Left lung (tissue), 10 donors: ENCODE measurements around the gene TMEM9B. TPM values are rescaled to one million over a fixed set of nuclear protein-coding genes. Genes with fewer than 3 reads are reported as not detected.

Experiments
- ATAC-seq: fragments of 200-7000 bp; cut with Tn5 transposase; one replicate; pipeline ENCODE4 v1.9.1; 2020; ENCODE audit warnings: moderate library complexity
- DNase-seq, 4 donors: peaks; one replicate each; pipeline ENCODE4 v3.0.0-alpha.2; 2013 to 2020
- H3K27ac ChIP-seq, 2 donors: fragments of 200-600 bp; sonication (generic) in 1 of 2; one replicate each; pipeline versions ENCODE4 v1.5.0 to v1.8.0; 2020 to 2021
- H3K27me3 ChIP-seq, 2 donors: fragments of 200-600 bp; sonication (generic) in 1 of 2; one replicate each; pipeline versions ENCODE4 v1.5.0 to v1.8.0; 2020 to 2021
- H3K36me3 ChIP-seq, 2 donors: fragments of 200-600 bp; sonication (generic) in 1 of 2; one replicate each; pipeline versions ENCODE4 v1.5.0 to v1.8.0; 2020 to 2021
- H3K4me1 ChIP-seq, 2 donors: fragments of 200-600 bp; one replicate each; pipeline ENCODE4 v1.8.0; 2021
- H3K4me3 ChIP-seq, 2 donors: fragments of 200-600 bp; sonication (generic) in 1 of 2; one replicate each; pipeline versions ENCODE4 v1.5.0 to v1.8.0; 2020 to 2021; ENCODE audit warnings: mild to moderate bottlenecking in 1 of 2
- H3K9me3 ChIP-seq, 2 donors: fragments of 200-600 bp; sonication (generic) in 1 of 2; one replicate each; pipeline versions ENCODE4 v1.5.0 to v1.8.0; 2020 to 2021
- intact Hi-C, 2 donors: fragments of 100-400 bp; cut with DNase I; formaldehyde crosslinking; loops; one replicate each; pipeline versions ENCODE4 v1.11.2 to v1.14.2; 2022
- polyA plus RNA-seq, 6 donors: library from polyadenylated mRNA; unstranded; fragments of 120-200 nt; gene quantifications; one replicate each; pipeline ENCODE4 v1.2.1, GENCODE V29; 2013; ENCODE audit not compliant: insufficient read length in 6 of 6
- total RNA-seq, 2 donors: library from RNA; stranded (reverse); fragmentation: NEBNext Ultra II Directional; extraction: Animal tissue kit (Norgen Biotek cat#: 25700); gene quantifications; one replicate each; pipeline ENCODE4 v1.2.1, GENCODE V29; 2021
- TF ChIP-seq, protein P1 (sequence below), 2 donors: fragments of 200-600 bp; sonication (generic) in 1 of 2; IDR thresholded peaks; one replicate each; pipeline versions ENCODE4 v1.5.0 to v1.8.0; 2021; ENCODE audit warnings: antibody characterized with exemption in 2 of 2
- donor health status: DM: no; HTN: yes; CAD: no.
- donor health status: DM: no; HTN: no; CAD: no.

The TMEM9B gene
- total and polyA plus RNA-seq, 8 donors, result 43.4 to 61.7 (median 50.2) TPM

DNA sequence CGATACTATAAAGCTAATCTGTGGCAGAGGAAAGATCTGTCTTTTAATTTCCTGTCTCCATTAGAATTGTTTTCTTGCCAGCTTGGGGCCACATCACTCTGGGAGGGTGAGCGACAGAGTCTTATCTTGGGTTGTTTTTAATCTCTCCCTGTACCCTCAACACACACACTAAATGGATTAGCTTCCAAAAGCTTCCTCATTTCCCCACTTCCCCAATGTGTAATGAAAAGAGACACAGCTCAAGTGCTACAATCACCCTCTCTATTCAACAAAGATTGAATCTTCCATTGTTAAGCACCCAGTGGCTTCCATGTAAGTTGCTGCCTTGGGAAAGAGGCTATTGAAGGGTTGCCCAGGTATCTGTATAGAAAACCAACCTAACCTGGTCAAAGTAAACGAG, 15.4 kb downstream of the TMEM9B start:
- Histone ChIP-seq H3K36me3 (peaks cover 0 to 70% of the 10 kb centered on the region in 2 donors), H3K27ac (no peak overlapping the region), H3K9me3 (no peaks in the 10 kb centered on the region), H3K27me3 (no peaks in the 10 kb centered on the region), H3K4me1 (no peaks in the 10 kb centered on the region), H3K4me3 (no peak overlapping the region)
- TF ChIP-seq, protein P1, sequence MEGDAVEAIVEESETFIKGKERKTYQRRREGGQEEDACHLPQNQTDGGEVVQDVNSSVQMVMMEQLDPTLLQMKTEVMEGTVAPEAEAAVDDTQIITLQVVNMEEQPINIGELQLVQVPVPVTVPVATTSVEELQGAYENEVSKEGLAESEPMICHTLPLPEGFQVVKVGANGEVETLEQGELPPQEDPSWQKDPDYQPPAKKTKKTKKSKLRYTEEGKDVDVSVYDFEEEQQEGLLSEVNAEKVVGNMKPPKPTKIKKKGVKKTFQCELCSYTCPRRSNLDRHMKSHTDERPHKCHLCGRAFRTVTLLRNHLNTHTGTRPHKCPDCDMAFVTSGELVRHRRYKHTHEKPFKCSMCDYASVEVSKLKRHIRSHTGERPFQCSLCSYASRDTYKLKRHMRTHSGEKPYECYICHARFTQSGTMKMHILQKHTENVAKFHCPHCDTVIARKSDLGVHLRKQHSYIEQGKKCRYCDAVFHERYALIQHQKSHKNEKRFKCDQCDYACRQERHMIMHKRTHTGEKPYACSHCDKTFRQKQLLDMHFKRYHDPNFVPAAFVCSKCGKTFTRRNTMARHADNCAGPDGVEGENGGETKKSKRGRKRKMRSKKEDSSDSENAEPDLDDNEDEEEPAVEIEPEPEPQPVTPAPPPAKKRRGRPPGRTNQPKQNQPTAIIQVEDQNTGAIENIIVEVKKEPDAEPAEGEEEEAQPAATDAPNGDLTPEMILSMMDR (IDR thresholded peaks at IDR 0.05), result no peak
- ATAC-seq (no peak), DNase-seq (no peak)
- intact Hi-C loops, result no loop called here

DNA sequence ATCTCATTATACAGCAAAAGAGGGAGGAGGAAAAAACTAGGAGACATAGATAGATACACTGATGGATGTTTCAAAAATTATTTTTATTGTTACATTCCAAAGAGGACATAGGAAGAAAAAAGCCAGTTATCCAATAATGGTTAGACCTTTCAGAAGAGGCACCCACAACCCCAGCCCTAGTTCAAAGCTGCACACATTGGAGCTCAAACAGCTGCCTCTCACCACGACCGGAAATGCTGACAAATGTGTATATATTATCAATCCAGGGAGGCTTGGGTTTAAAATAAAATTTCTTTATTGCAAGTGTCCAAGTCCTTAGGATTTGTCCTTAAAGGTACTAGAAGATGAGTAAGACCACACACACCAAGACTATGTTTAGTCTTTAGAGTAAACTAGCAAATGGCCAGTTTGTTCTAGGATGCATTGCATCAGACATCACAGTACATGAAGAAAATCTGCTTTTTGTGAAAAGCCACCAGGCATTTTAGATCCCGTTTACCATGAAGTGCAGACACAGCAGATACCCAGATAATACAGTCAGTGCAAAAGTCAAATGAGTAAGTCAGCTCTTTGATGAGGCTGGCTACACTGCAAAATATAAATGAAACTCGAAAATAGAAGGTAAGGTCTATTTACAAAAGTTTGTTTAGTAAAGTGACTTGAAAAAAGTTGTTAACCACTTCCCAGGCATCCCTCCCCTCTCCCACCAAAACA, 16.9 kb downstream of the TMEM9B start:
- Histone ChIP-seq H3K4me3 (no peak overlapping the region), H3K36me3 (peaks cover 0 to 55% of the 10 kb centered on the region in 2 donors)

DNA sequence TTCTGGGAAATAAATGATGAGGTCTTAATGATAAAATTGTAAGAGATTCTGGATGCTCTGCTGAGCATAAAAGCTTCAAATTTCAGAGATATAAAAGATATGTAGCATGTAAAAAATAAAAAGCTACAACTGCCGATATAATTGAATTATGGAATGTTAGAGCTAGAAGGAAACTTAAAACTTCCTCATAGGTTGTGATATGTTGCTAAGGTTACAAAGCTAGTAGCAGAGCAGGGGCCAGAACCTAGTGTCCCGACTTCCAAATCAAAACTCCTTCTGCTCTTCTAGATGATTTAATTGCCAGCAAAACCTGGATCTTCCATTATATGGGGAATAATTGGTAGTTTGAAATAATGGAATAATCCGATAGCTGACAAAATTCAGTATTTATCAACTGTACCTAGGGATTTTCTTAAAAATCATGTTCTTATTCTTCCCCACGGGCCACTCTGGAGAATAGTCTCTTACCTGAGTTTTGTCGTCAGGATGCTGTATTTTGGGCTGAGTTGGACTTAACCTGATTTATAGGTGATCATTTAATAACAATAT, 21.6 kb downstream of the TMEM9B start, which contains the start of gene ASCL3:
Gene ASCL3, minus strand, starts transcription at position 499 of the 549 bp plus-strand sequence. CDS start 4,855 bp downstream, outside the sequence.
- no peaks in the 10 kb centered on the region for H3K4me1 ChIP-seq
- H3K36me3 ChIP-seq, result peaks cover 0 to 8% of the 10 kb centered on the region in 2 donors
- H3K27me3 ChIP-seq, result no peaks in the 10 kb centered on the region
- no peak within 1 kb of the TSS for H3K4me3 ChIP-seq
- TF ChIP-seq, protein P1 (IDR thresholded peaks at IDR 0.05), result no peak
- intact Hi-C loops, result no loop called here
- ATAC-seq (no peak), DNase-seq (no peak)
- H3K27ac ChIP-seq, result no peak within 1 kb of the TSS
- H3K9me3 ChIP-seq, result no peaks in the 10 kb centered on the region

More for the DNA sequence above, 16.9 kb downstream of the TMEM9B start:
- no peaks in the 10 kb centered on the region for H3K9me3 ChIP-seq
- TF ChIP-seq, protein P1 (IDR thresholded peaks at IDR 0.05), result no peak
- no peaks in the 10 kb centered on the region for H3K27me3 ChIP-seq
- intact Hi-C loops, result no loop called here
- no peak for DNase-seq
- H3K4me1 ChIP-seq, result no peaks in the 10 kb centered on the region
- ATAC-seq, result no peak
- H3K27ac ChIP-seq, result no peak overlapping the region

DNA sequence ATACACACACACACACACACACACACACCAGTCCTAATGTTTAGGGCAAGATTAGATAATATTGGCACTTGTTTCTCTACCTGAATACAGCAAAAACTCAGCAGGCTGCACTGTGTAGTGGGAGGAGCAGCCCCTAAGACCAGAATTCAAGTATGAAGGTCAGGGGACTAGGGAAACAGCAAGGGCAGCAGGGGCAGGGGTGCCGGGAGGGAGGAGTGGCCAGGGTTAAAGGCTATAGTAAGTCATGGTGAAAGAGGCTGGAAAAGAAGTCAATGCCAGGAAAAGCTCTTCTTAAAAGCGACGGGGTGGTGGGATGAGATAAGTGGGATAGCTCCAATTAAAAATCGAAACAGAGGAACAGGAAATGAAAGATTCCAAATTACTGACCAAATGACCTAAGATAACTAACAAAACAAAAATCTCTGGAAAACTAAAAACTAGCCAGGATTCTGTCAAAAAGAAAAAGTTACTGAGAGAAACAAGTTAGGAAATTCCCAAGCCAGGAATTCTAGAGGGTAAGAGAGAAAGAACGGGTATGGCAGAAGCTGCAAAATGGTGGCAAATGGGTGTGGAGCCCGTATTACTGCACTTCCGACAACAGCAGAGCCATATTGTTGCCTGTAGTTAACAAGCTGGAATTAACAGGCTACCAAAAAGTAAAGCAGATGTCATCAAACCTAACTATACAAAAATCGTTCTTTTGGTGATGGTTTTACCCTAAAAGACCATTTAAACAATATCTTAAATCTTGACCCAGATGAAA, 22.7 kb downstream of the TMEM9B start:
- Histone ChIP-seq H3K4me1 (no peaks in the 10 kb centered on the region), H3K27ac (no peak overlapping the region), H3K4me3 (no peak overlapping the region), H3K36me3 (no peaks in the 10 kb centered on the region), H3K9me3 (no peaks in the 10 kb centered on the region), H3K27me3 (no peaks in the 10 kb centered on the region)
- TF ChIP-seq, protein P1 (IDR thresholded peaks at IDR 0.05), result no peak
- intact Hi-C loops, result no loop called here
- DNase-seq (no peak), ATAC-seq (no peak)

DNA sequence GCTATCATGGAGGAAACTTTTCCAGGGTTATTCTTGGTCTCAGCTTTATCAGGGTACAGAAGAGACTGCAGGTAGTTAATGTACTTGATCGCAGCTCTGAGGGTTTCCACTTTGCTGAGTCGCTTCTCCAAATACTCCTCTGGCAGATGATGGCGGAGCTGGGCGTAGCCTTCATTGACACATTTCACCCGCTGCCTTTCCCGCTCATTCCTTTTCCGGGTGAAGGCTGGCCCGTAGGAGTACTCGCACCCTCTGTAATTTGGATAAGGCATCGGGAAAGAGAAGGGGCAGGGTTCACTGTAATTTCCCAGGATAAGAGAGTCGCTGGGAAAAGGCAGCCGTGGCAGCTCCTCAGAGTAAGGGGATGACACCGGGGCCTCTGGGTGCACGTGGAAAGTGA, 26.6 kb downstream of the TMEM9B start:
- intact Hi-C loops, result no loop called here

More for the DNA sequence above, 26.6 kb downstream of the TMEM9B start:
- Histone ChIP-seq H3K4me3 (no peak overlapping the region), H3K4me1 (peaks cover 0 to 3% of the 10 kb centered on the region in 2 donors), H3K27me3 (no peaks in the 10 kb centered on the region), H3K9me3 (no peaks in the 10 kb centered on the region), H3K36me3 (no peaks in the 10 kb centered on the region), H3K27ac (no peak overlapping the region)
- DNase-seq, result no peak
- no peak for ATAC-seq
- TF ChIP-seq, protein P1 (IDR thresholded peaks at IDR 0.05), result no peak
